Skin of body (tissue), 2 donors: ENCODE measurements around the gene DOLPP1. TPM values are rescaled to one million over a fixed set of nuclear protein-coding genes. Genes with fewer than 3 reads are reported as not detected.

Experiments
- DNase-seq: peaks from one replicate; lab custom pipeline; 2025; lab: John Stamatoyannopoulos, UW
- total RNA-seq: library from RNA; depleted of rRNA; stranded (reverse); fragments of >200 nt; gene quantifications from one replicate; pipeline ENCODE4 v1.2.3, GENCODE V29; 2014

The DOLPP1 gene
- total RNA-seq, 1 donor from 2014 or later = 6.2 TPM

- DNase-seq = no peak
These were observed 13.7 kb downstream of the DOLPP1 start for GRCh38 chr9:129094387-129095169.

DNA sequence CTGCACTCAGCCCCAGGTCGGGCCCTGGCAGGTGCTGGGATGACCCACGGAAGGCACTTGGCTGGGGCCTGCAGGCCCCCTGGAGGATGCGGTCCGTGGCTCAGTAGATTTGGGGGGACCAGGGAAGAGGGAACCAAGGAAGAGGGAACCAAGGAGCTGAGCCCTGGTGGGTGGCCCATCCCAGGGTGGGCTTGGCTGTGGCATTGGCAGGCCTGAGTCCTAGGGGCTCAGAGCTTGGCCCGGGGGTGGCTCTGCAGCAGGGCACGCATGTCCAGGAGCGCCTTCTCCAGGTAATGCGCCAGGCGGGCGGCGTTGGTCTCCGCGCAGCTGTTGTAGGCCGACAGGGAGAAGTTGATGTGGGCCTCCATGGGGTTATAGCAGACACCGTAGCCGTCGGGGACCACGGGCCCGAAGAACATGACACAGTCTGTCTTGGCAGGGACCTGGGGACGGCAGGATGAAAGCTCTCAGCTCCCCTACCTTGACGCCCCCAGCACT lies 14.3 kb downstream of the DOLPP1 start:
- no peak for DNase-seq

- no peak for DNase-seq
These were observed 15.0 kb downstream of the DOLPP1 start for GRCh38 chr9:129095908-129096307.

DNA sequence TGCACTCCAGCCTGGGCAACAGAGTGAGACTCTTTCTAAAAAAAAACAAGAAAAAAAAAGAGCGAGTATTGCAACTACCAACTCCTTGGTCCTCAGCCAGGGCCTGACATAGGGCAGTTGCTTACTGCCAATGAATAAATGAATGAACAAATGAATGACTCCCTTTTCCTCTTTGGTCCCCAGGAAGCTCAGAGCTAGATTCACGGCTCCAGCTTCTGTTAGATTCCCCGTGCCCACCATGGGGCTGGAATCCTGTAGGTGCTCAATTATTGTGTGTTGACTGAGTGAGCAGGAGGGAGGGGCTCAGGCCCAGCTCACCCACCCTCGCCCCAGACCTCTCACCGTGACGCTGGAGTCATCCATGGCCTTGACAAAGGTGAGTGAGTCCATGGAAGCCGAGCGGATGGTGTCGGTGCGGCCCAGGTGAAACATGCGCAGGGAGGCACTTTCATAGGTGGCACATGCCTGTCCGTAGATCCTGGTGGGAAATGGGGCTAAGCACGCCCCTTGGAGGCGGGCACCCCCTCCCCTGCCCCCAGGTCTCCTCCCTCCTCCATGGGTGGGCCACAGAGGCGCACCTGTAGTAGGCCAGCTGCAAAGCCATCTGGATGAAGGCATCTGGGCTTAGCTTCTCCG lies 16.9 kb downstream of the DOLPP1 start:
- DNase-seq = no peak

DNA sequence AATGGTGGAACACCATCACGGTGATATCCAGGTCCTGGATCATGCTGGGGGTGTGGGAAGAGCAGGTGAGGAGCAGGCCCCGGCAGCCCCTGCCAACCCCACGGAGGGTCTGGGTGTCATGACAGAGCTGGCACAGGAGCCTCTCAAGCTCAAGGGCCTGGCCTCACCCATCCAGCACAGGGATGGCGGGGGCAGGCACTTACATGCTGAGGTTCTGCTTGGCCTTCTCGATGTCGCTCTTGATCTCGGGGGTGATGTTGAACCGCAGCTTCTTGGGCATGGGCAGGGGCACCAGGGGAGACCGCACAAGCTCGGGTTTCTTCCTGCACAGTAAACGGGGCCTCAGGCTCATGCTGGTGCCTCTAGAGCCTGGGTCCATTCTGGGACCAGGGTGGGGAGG lies 17.4 kb downstream of the DOLPP1 start:
- DNase-seq = no peak

- DNase-seq = no peak
These were observed 19.7 kb downstream of the DOLPP1 start for GRCh38 chr9:129100383-129101169.

DNA sequence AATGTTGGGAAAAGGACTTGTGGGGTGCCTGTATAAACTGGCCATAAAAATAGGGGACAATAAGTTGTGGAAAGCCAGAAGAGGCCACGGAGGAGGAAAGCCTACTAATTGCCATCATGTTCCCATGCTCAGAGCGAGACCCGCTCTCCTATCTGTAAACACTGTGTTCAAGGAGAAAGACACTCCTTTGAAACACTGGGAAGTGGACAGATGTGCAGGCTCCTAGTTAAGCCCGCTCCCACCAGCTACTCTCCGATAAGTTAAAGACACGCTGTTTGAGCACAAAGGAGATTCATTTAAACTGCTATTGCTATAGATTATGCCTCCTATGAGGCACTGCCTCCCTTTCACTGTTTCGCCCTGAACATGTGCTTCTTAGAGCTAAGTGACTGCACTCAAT lies 20.4 kb downstream of the DOLPP1 start:
- DNase-seq = no peak

- no peak for DNase-seq
These were observed 21.2 kb downstream of the DOLPP1 start for GRCh38 chr9:129102095-129102525.

DNA sequence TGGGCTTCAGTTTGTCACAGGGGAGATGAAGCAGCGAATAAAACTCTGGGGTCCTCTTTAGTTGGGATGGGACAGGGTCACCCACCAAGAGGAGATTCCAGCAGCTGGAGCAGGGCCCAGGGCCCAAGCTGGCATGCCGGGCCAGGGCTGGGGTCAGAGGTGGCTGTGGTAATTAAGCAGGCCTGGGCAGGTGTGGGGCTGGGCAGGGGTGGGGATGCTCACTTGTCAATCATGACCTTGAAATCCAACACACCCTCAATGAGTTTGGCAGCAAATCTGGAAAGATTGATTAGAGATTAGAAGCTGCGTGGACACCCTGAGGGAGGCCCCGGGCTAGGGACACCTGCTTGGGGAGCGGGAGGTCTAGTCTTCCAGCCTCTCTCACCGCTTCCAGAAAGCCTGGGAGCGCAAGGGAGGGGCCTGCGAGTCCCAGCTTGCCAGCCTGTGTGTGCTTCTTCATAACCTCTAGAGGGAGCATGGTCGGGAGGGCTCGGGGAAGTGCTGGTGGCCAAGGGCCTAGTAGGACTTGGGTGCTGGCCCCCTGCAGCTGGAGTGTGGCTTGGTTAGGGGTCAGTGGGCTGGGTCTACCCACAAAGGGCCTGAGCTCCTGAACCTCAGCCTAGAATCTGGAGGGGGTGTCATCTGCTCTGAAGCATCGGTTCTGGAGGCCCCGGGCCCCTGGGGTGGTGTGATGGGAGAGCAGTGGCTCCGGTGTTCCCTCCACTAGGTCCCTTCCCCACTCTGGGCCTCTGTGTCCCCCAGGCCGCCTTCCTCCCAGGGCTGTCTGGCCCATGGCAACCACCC lies 22.1 kb downstream of the DOLPP1 start:
- DNase-seq = no peak

- no peak for DNase-seq
These were observed 22.7 kb downstream of the DOLPP1 start for GRCh38 chr9:129103595-129103965.

DNA sequence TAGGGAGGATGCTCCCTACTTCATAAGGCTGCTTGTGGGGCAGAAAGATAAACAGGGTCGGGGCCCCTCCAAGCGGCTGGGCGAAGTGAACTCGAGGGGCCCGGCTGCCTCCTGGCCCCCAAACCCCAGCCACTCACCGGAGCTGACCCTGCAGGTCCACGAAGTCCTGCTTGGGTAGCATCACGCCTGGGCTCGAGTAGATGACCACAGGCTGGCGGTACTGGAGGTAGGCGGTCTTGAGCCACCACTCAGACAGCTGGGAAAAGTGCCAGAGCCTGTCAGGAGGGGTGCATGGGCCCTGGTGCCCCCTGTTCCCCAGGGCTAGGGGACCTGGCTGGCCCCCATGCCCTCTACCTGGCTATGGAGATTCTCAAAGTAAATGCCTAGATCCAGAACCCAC lies 23.1 kb downstream of the DOLPP1 start:
- no peak for DNase-seq

GRCh38 chr9:129105857-129106694 lies 25.2 kb downstream of the DOLPP1 start:
- no peak for DNase-seq

GRCh38 chr9:129107651-129108050 lies 26.7 kb downstream of the DOLPP1 start:
- no peak for DNase-seq

GRCh38 chr9:129108083-129108804 lies 27.3 kb downstream of the DOLPP1 start:
- no peak for DNase-seq

DNA sequence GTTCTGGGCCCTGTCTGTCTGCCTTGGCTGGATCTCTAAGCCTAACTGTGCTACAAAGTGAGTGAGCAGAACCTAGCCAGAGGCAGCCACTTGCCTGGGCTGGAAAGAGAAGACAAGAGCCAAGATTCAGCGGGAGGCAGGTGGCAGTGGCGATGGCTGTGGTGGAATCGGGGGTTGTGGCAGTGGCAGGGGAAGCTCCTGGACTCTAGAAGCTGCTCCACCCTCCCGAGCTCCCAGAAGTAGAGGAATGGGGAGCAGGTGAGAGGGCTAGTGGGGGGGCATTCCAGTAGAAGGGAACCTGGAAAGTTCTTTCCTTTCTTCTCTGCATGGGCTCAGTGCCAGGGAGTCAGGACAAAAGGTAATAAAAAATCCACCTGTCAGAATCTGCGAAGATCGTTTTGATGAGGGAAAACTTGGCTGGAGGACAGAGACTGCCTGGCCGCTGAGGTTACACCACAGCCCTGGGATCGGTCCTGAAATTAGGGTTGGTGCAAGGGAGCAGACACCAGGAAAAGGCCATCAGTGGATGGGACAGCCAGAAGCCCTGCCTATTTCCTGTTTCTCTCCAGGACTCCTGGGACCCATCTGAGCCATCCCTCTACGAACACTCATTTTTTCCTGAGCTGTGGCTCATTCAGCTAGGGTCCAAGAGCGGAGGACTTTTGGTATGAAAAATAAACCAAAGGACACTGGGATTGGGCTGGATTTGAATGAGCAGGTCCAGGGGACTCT lies 28.1 kb downstream of the DOLPP1 start:
- no peak for DNase-seq

- no peak for DNase-seq
These were observed 28.6 kb downstream of the DOLPP1 start for GRCh38 chr9:129109537-129109903.

DNA sequence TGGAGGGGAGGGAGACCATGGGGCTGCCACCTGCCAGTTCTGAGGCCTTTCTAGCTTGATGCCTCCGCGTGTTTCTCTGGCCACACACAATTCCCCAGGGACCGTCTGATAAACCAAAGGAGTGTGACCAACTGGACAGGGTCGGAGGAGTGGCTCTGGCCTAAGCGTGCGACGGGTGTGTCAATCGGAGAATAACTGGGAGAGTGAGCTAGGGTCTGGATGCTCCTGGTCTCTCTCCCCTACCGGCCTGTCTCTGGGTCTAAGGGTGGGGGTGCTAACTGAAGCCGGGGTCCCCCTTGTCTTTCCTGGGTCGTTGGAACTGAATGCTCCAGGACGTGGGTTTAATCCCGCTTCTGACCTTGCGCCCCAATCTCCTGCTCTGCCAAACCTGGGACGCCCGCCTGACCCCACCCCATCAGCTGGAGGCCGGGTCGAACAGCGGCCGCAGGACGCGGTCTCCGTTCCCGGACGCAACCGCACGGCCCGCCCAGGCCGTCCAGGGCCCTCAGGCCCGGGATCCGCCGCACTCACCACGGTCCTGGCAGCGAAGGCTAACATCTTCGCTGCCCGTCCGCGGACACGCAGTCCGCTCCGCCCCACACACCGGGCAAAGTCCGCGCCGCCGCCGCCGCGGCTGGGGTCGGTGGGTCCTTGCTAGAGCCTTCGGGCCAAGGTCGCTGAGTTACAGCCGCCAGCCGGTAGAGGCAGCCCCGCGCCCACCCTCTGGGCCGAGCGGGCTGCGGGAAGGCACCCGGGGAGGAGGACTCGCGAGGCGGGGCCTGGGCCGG lies 29.2 kb downstream of the DOLPP1 start:
- DNase-seq = no peak
